HCT116 (cell line): ENCODE results near the gene NDUFS8. TPM values are rescaled to one million over a fixed set of nuclear protein-coding genes. Genes with fewer than 3 reads are reported as not detected.

Experiments
- ATAC-seq: fragments of 200-7000 bp; cut with Tn5 transposase; 2 replicates; pipeline ENCODE4 v1.9.1; 2020; ENCODE audit warnings: mild to moderate bottlenecking, moderate library complexity
- BruUV-seq: library from RNA; stranded (reverse); fragments of 400-500 nt; replicated peaks from 2 replicates; lab custom pipeline; 2021; lab: Mats Ljungman, UMichigan
- CTCF ChIA-PET: fragments of 300-600 bp; sonication (Branson Sonifier 250); formaldehyde crosslinking; loops from one replicate; lab custom pipeline; 2021; ENCODE audit warnings: antibody characterized with exemption; lab: Charles Lee
- POLR2A ChIA-PET: fragments of 300-600, 350-600 bp; sonication (Branson Sonifier 250); formaldehyde crosslinking; loops from one replicate; lab custom pipeline; 2021; ENCODE audit warnings: antibody characterized with exemption; lab: Charles Lee
- RAD21 ChIA-PET, 2 experiments: fragments of 300-600 bp; sonication (Branson Sonifier 250); formaldehyde crosslinking; loops; one replicate each; lab custom pipeline; 2023; ENCODE audit warnings: low total read pairs in 2 of 2; ENCODE audit not compliant: uncharacterized antibody in 2 of 2, unreplicated experiment in 2 of 2, low non-redundant PET in 1 of 2; lab: Charles Lee
- DNase-seq: peaks from one replicate; pipeline ENCODE4 v3.0.0-alpha.2; 2010; ENCODE audit warnings: low read depth, low spot score
- H2AFZ ChIP-seq: fragments of 200-600 bp; shearing (Covaris generic), sonication (generic); 2 replicates; pipeline ENCODE4 v1.6.1; 2017; ENCODE audit warnings: low read depth, mixed run types, mixed read lengths, antibody characterized with exemption, low read length; ENCODE audit not compliant: poor library complexity, severe bottlenecking
- H3K27ac ChIP-seq: 2 replicates; pipeline ENCODE4 v1.5.1; 2012; ENCODE audit warnings: low read depth, low read length
- H3K27me3 ChIP-seq: fragments of 200-600 bp; sonication (generic); 2 replicates; pipeline ENCODE4 v1.6.1; 2016; ENCODE audit warnings: mixed run types, low read length, mixed read lengths; ENCODE audit not compliant: insufficient read depth
- H3K36me3 ChIP-seq, 2 experiments: fragments of 200-500 bp in 1 of 2; fragments of 200-600 bp in 1 of 2; sonication (Bioruptor generic) in 1 of 2; sonication (generic) in 1 of 2; 2 replicates each; pipeline versions ENCODE4 v1.5.1 to v1.6.1; 2014 to 2016; ENCODE audit warnings: low read length in 2 of 2, inconsistent platforms in 1 of 2, mixed read lengths in 1 of 2, mixed run types in 1 of 2; ENCODE audit not compliant: insufficient read depth in 2 of 2, control insufficient read depth in 1 of 2
- H3K4me1 ChIP-seq, 2 experiments: fragments of 200-600 bp in 1 of 2; sonication (generic) in 1 of 2; 2 replicates each; pipeline versions ENCODE4 v1.5.1 to v1.6.1; 2012 to 2017; ENCODE audit warnings: low read length in 2 of 2, inconsistent platforms in 1 of 2, mild to moderate bottlenecking in 1 of 2, mixed read lengths in 1 of 2, mixed run types in 1 of 2, moderate library complexity in 1 of 2; ENCODE audit not compliant: insufficient read depth in 2 of 2, control insufficient read depth in 1 of 2
- H3K4me2 ChIP-seq: fragments of 200-600 bp; sonication (generic); 2 replicates; pipeline ENCODE4 v1.6.1; 2017; ENCODE audit warnings: mixed run types, low read length, mixed read lengths
- H3K4me3 ChIP-seq, 2 experiments: fragments of 200-600 bp in 1 of 2; sonication (generic) in 1 of 2; replicated peaks in 1 of 2; 2 replicates each; pipeline ENCODE4 v1.5.1; 2011 to 2016; ENCODE audit warnings: low read length in 2 of 2, control low read depth in 1 of 2, low read depth in 1 of 2, mild to moderate bottlenecking in 1 of 2, mixed read lengths in 1 of 2, mixed run types in 1 of 2
- H3K79me2 ChIP-seq: fragments of 200-600 bp; sonication (generic); 2 replicates; pipeline ENCODE4 v1.6.1; 2017; ENCODE audit warnings: mild to moderate bottlenecking, mixed run types, low read length, moderate library complexity, mixed read lengths; ENCODE audit not compliant: insufficient read depth
- H3K9ac ChIP-seq: fragments of 200-600 bp; sonication (generic); 2 replicates; pipeline ENCODE4 v1.6.1; 2016; ENCODE audit warnings: low read length, mixed read lengths
- H3K9me2 ChIP-seq: fragments of 200-600 bp; sonication (generic), shearing (Covaris generic); 2 replicates; pipeline ENCODE4 v1.6.1; 2017; ENCODE audit warnings: mixed run types, mild to moderate bottlenecking, moderate library complexity; ENCODE audit not compliant: insufficient read depth
- H3K9me3 ChIP-seq, 2 experiments: fragments of 200-500 bp in 1 of 2; fragments of 200-600 bp in 1 of 2; sonication (Bioruptor generic) in 1 of 2; sonication (generic) in 1 of 2; 2 replicates each; pipeline ENCODE4 v1.6.1; 2014 to 2017; ENCODE audit warnings: low read length in 2 of 2, mixed read lengths in 2 of 2, inconsistent platforms in 1 of 2, low read depth in 1 of 2, mild to moderate bottlenecking in 1 of 2, mixed run types in 1 of 2, moderate library complexity in 1 of 2; ENCODE audit not compliant: control insufficient read depth in 1 of 2, insufficient read depth in 1 of 2
- H4K20me1 ChIP-seq: fragments of 200-600 bp; sonication (generic), shearing (Covaris generic); 2 replicates; pipeline ENCODE4 v1.6.1; 2017; ENCODE audit warnings: mixed run types, mild to moderate bottlenecking, moderate library complexity; ENCODE audit not compliant: insufficient read depth
- CEBPB ChIP-seq: IDR thresholded peaks from 2 replicates; pipeline ENCODE4 v1.6.1; 2012; ENCODE audit warnings: low read depth
- CTCF ChIP-seq, 3 experiments: fragments of 200-600 bp in 1 of 3; sonication (generic) in 1 of 3; IDR thresholded peaks in 2 of 3; conservative IDR thresholded peaks in 1 of 3; 2 replicates each; pipeline ENCODE4 v1.5.1; 2012 to 2017; ENCODE audit warnings: low read depth in 2 of 3, low read length in 2 of 3, antibody characterized with exemption in 1 of 3, borderline replicate concordance in 1 of 3, control low read depth in 1 of 3, mild to moderate bottlenecking in 1 of 3, mixed read lengths in 1 of 3, mixed run types in 1 of 3, moderate library complexity in 1 of 3; ENCODE audit not compliant: insufficient read depth in 1 of 3
- EZH2phosphoT487 ChIP-seq: fragments of 200-600 bp; IDR thresholded peaks from 2 replicates; pipeline ENCODE4 v1.6.1; 2018; ENCODE audit warnings: antibody characterized with exemption, borderline replicate concordance
- FOSL1 ChIP-seq: IDR thresholded peaks from 2 replicates; pipeline ENCODE4 v1.6.1; 2012; ENCODE audit warnings: low read depth
- JUND ChIP-seq: IDR thresholded peaks from 2 replicates; pipeline ENCODE4 v1.6.1; 2012
- SIN3A ChIP-seq: IDR thresholded peaks from 2 replicates; pipeline ENCODE4 v1.6.1; 2012; ENCODE audit warnings: low read depth
- SRF ChIP-seq: IDR thresholded peaks from 2 replicates; pipeline ENCODE4 v1.6.1; 2012; ENCODE audit warnings: low read depth
- ZBTB33 ChIP-seq: IDR thresholded peaks from 2 replicates; pipeline ENCODE4 v1.6.1; 2011; ENCODE audit warnings: mild to moderate bottlenecking, low read length, moderate library complexity; ENCODE audit not compliant: insufficient replicate concordance; ENCODE audit errors: extremely low read depth
- ZFX ChIP-seq: fragments of 450-650 bp; IDR thresholded peaks from 2 replicates; pipeline ENCODE4 v1.6.1; 2017
- intact Hi-C: fragments of 100-400 bp; cut with micrococcal nuclease; formaldehyde crosslinking; loops from 2 replicates; pipeline ENCODE4 v1.10.0; 2022
- total RNA-seq: library from RNA; stranded (reverse); gene quantifications from one replicate; pipeline ENCODE4 v1.2.1, GENCODE V29; 2021; ENCODE audit not compliant: unreplicated experiment

The NDUFS8 gene
- total RNA-seq, 1 experiment from 2014 or later, result 189 TPM

- H3K9me3 ChIP-seq, result no peaks in the 10 kb centered on the region
- no peaks in the 10 kb centered on the region for H3K9me2 ChIP-seq
- intact Hi-C loops, result no loop called here
- TF ChIP-seq ZBTB33 (no peak), SRF (no peak), JUND (no peak), ZFX (no peak), CEBPB (no peak), FOSL1 (no peak), EZH2phosphoT487 (no peak)
- peaks cover 49 to 60% of the 10 kb centered on the region in 2 experiments for H3K4me1 ChIP-seq
- H3K4me3 ChIP-seq, result no peak overlapping the region
- DNase-seq, result no peak
- no peaks in the 10 kb centered on the region for H3K27me3 ChIP-seq
- H4K20me1 ChIP-seq, result no peaks in the 10 kb centered on the region
- no peaks in the 10 kb centered on the region for H3K36me3 ChIP-seq
- no peak for ATAC-seq
- ChIA-PET POLR2A (no interaction called here), RAD21 (interaction anchor here in 1 of 2 experiments (0.8 kb wide), 1 partner anchor 10 kb away, joined by 3 read pairs; the partner anchor contains the start of gene ALDH3B1), CTCF (no interaction called here)
- H3K4me2 ChIP-seq, result no peak overlapping the region
- H3K27ac ChIP-seq, result peak overlapping the region; percentile 60; the same call in 1 of the 2 replicates
- H3K9ac ChIP-seq, result no peak overlapping the region
- BruUV-seq, result no TSS peak
- H2AFZ ChIP-seq, result no peak overlapping the region
- no peaks in the 10 kb centered on the region for H3K79me2 ChIP-seq
Measured at GRCh38 chr11:68019486-68019885, 11.0 kb upstream of the NDUFS8 start.

- H3K9me2 ChIP-seq, result no peaks in the 10 kb centered on the region
- H3K4me1 ChIP-seq, result peaks cover 38 to 60% of the 10 kb centered on the region in 2 experiments
- peak overlapping the region; percentile 7; the same call in 1 of the 2 replicates for H3K9ac ChIP-seq
- H2AFZ ChIP-seq, result no peak overlapping the region
- ATAC-seq (peak; percentile 70), DNase-seq (no peak)
- ChIA-PET CTCF (interaction anchor here (0.5 to 2.2 kb wide), 2 partner anchors 11 to 146 kb away, joined by 3 to 9 read pairs; partner anchors contain the start of gene ALDH3B1), POLR2A (no interaction called here), RAD21 (interaction anchor here in 1 of 2 experiments (0.8 kb wide), 1 partner anchor 11 kb away, joined by 3 read pairs; the partner anchor contains the start of gene ALDH3B1)
- no peaks in the 10 kb centered on the region for H3K79me2 ChIP-seq
- no peaks in the 10 kb centered on the region for H3K27me3 ChIP-seq
- no peak overlapping the region for H3K4me3 ChIP-seq
- peak in 2 of 3 experiments; percentile 46 to 49; a peak in 4 of 6 replicates for TF ChIP-seq CTCF (IDR thresholded peaks at IDR 0.05 in 2 of 3, conservative IDR thresholded peaks at IDR 0.05 in 1 of 3; ENCODE audit: borderline replicate concordance in 1 of 3, insufficient read depth in 1 of 3, low read depth in 2 of 3, low read length in 2 of 3)
- TF ChIP-seq SIN3A, result no peak
- H4K20me1 ChIP-seq, result no peaks in the 10 kb centered on the region
- H3K36me3 ChIP-seq, result no peaks in the 10 kb centered on the region
- no peaks in the 10 kb centered on the region; a peak in 1 of 4 replicates for H3K9me3 ChIP-seq
- H3K4me2 ChIP-seq, result peak overlapping the region; percentile 44
- H3K27ac ChIP-seq, result peak overlapping the region; percentile 60
- BruUV-seq, result no TSS peak
- intact Hi-C loops, result no loop called here
Measured at GRCh38 chr11:68020575-68020974, 9.9 kb upstream of the NDUFS8 start.
